Upper lobe of right lung (tissue), 1 donor: ENCODE measurements around the gene TMA16. TPM values are rescaled to one million over a fixed set of nuclear protein-coding genes. Genes with fewer than 3 reads are reported as not detected.

Experiments used
- ATAC-seq: fragments of 200-7000 bp; cut with Tn5 transposase; one replicate; pipeline ENCODE4 v1.9.1; 2020; ENCODE audit warnings: mild to moderate bottlenecking, moderate library complexity
- DNase-seq: peaks from one replicate; pipeline ENCODE4 v3.0.0-alpha.2; 2020
- H3K27ac ChIP-seq: fragments of 200-600 bp; one replicate; pipeline ENCODE4 v1.8.0; 2022
- H3K27me3 ChIP-seq: fragments of 200-600 bp; one replicate; pipeline ENCODE4 v1.8.0; 2022; ENCODE audit warnings: mild to moderate bottlenecking
- H3K36me3 ChIP-seq: fragments of 200-600 bp; one replicate; pipeline ENCODE4 v1.8.0; 2022
- H3K4me1 ChIP-seq: fragments of 200-600 bp; one replicate; pipeline ENCODE4 v1.8.0; 2022
- H3K4me3 ChIP-seq: fragments of 200-600 bp; one replicate; pipeline ENCODE4 v1.8.0; 2022; ENCODE audit warnings: mild to moderate bottlenecking
- H3K9me3 ChIP-seq: fragments of 200-600 bp; one replicate; pipeline ENCODE4 v1.8.0; 2022
- CTCF ChIP-seq: fragments of 200-600 bp; IDR thresholded peaks from one replicate; pipeline ENCODE4 v1.8.0; 2022; ENCODE audit warnings: antibody characterized with exemption
- intact Hi-C: fragments of 100-400 bp; cut with DNase I; formaldehyde crosslinking; loops from one replicate; pipeline ENCODE4 v1.11.0; 2022
- total RNA-seq: library from RNA; stranded (reverse); fragmentation: NEBNext Ultra II Directional; extraction: Animal tissue kit (Norgen Biotek cat#: 25700); gene quantifications from one replicate; pipeline ENCODE4 v1.2.1, GENCODE V29; 2021
- donor health status: DM: no; HTN: yes; CAD: no; lungs with severe emphysema.

TMA16 gene
- total RNA-seq, 1 donor from 2014 or later = 18.8 TPM

DNA sequence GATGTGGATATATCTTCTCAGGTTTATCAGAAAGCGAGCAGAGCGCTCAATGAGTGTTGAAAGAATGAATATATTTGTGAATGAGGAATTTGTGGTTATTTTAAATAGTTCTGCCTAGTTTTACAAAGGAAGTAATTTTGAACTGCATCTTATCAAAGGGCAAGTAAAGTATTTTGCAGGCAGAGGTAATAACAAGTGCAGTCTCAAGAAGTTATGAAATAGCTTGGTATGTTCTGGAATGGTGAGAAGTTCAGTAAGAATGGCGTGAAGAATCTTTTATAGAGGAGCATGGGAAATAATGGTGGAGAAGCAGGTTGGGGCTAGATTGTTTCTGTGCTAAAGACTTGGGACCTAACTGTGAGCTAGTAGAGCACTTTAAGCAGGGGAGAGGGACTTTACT is 10.9 kb downstream of the TMA16 start:
- Histone ChIP-seq H3K27me3 (no peaks in the 10 kb centered on the region), H3K4me3 (no peak overlapping the region), H3K27ac (no peak overlapping the region), H3K4me1 (peaks cover 5% of the 10 kb centered on the region), H3K9me3 (no peaks in the 10 kb centered on the region), H3K36me3 (peaks cover 26% of the 10 kb centered on the region)
- intact Hi-C loops = no loop called here
- TF ChIP-seq CTCF = no peak
- DNase-seq = no peak
- peak; percentile 56 for ATAC-seq

DNA sequence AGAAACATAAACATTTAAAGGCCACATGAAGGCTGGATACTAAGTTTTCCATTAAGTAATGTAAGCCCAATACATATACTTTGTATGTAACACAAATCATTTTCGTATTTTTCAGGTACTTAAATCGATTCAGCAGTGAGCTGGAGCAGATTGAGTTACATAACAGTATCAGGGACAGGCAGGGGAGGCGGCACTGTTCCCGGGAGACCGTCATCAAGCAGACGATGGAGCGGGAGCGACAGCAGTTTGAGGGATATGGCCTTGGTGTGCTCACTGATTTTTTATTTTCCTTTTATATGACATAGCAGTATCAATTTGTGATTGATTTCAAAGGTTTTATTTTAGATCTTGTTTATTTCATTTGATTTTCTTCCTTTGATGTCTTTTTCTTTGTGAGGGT is 20.7 kb downstream of the TMA16 start:
- H3K36me3 ChIP-seq = peaks cover 78% of the 10 kb centered on the region
- TF ChIP-seq CTCF = no peak

DNA sequence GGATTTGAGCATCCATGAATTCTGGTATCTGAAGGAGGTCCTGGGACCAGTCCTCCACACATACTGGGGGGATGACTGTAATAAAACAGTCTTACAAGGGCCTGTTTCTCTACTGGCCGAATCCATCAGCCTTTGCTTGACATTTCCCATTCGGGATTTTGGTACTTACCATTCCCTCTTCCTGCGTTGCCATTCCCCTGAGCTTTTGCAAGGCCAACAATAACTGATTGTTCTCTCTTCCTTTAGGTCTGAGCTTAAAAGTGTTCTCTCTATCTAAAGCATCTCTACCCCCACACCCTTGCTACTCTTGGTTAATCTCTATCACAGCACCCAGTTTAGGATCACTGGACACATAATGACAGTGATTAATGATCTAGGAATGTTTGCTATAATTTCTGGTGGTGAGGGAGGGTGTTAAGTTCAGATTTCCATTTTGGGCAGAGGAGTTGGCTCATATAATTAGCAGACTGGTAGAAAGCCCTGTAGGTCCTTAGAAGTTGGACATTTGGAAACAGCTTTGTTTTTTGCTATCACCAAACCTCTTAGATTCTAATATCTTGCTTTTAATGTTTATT is 29.4 kb downstream of the TMA16 start:
- peaks cover 68% of the 10 kb centered on the region for H3K36me3 ChIP-seq

More for the DNA sequence above, 20.7 kb downstream of the TMA16 start:
- intact Hi-C loops = no loop called here
- no peak overlapping the region for H3K27ac ChIP-seq
- no peaks in the 10 kb centered on the region for H3K4me1 ChIP-seq
- H3K27me3 ChIP-seq = no peaks in the 10 kb centered on the region
- no peaks in the 10 kb centered on the region for H3K9me3 ChIP-seq
- H3K4me3 ChIP-seq = no peak overlapping the region
- ATAC-seq (no peak), DNase-seq (no peak)

DNA sequence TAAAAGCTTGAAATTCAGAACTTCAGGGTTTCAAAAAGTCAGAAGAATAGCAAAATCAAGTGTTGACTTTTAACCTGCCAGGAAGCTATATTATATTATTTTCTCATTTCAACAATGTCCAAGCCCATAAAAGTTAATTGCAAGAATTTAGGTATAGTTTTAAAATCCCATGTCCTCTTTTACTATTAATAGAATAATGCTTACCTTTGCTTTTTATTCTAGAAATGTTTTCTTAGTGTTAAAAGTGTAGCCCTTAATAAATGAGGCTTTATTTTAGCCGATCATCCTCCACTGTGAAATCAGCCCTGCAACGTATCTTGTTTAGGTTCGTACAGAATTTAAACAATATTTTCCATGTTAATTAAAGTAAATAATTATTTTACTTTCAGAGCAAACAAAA is 31.5 kb downstream of the TMA16 start:
- Histone ChIP-seq H3K27me3 (no peaks in the 10 kb centered on the region), H3K36me3 (peaks cover 64% of the 10 kb centered on the region), H3K4me3 (no peak overlapping the region), H3K4me1 (no peaks in the 10 kb centered on the region), H3K9me3 (no peaks in the 10 kb centered on the region), H3K27ac (no peak overlapping the region)
- DNase-seq (no peak), ATAC-seq (no peak)
- no peak for TF ChIP-seq CTCF
- intact Hi-C loops = no loop called here

More for the DNA sequence above, 29.4 kb downstream of the TMA16 start:
- H3K9me3 ChIP-seq = no peaks in the 10 kb centered on the region
- no peak for DNase-seq
- H3K27me3 ChIP-seq = no peaks in the 10 kb centered on the region
- no peak overlapping the region for H3K27ac ChIP-seq
- H3K4me1 ChIP-seq = no peaks in the 10 kb centered on the region
- TF ChIP-seq CTCF = no peak
- intact Hi-C loops = no loop called here
- no peak for ATAC-seq
- H3K4me3 ChIP-seq = no peak overlapping the region

- Histone ChIP-seq H3K36me3 (peaks cover 62% of the 10 kb centered on the region), H3K4me1 (no peaks in the 10 kb centered on the region), H3K27ac (no peak overlapping the region), H3K4me3 (no peak overlapping the region), H3K9me3 (no peaks in the 10 kb centered on the region), H3K27me3 (no peaks in the 10 kb centered on the region)
- DNase-seq (no peak), ATAC-seq (no peak)
- TF ChIP-seq CTCF = no peak
- intact Hi-C loops = no loop called here
Measured at GRCh38 chr4:163527172-163527571, 32.7 kb downstream of the TMA16 start.

DNA sequence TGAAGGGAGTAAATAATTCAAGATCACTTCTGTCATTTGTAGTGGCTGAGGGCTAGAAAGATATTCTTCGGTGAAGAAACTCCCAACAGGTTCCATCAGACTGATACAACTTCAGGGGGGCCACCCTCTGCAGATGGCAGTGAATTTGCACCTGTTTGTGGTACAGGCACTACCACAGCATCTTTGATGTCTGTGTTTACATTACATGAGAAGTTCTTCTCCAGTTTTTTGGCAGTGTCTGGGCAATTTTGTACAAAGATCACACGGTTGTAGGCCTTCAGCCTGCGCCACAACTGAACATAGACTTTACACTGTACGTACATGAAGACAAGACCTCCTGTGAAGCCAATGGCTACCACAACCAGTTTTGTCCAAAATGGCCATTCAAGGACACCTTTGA is 34.2 kb downstream of the TMA16 start:
- TF ChIP-seq CTCF = no peak
- Histone ChIP-seq H3K4me1 (no peaks in the 10 kb centered on the region), H3K27me3 (no peaks in the 10 kb centered on the region), H3K36me3 (peaks cover 49% of the 10 kb centered on the region), H3K27ac (no peak overlapping the region), H3K4me3 (no peak overlapping the region), H3K9me3 (no peaks in the 10 kb centered on the region)
- DNase-seq (no peak), ATAC-seq (no peak)
- intact Hi-C loops = no loop called here
